C4-2B (cell line): ENCODE results near the gene OSBPL6.

Experiments
- H3K27ac ChIP-seq: fragments of 450-650 bp; 2 replicates; pipeline ENCODE4 v1.5.1; 2017
- ZFX ChIP-seq: fragments of 450-650 bp; IDR thresholded peaks from 2 replicates; pipeline ENCODE4 v1.6.1; 2017
- TF ChIP-seq, protein P1 (sequence below): fragments of 450-650 bp; conservative IDR thresholded peaks from 2 replicates; pipeline ENCODE4 v1.5.1; 2017; ENCODE audit warnings: mild to moderate bottlenecking

OSBPL6 gene

DNA sequence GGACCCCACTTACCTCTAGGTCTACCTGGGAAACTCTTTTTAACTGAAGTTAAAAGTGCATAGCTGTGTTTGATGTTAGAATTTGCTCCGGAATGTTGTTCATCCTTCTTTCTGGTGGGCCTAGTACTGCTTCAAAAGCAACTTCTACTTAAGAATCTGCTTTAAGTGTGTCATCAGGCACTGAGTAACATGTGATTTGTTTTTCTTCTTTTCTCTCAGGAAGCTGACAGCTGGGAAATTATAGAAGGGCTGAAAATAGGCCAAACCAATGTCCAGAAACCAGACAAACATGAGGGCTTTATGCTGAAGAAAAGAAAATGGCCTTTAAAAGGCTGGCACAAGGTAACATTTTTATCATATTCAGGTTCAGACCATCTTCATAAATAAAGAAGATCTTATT lies 133.7 kb downstream of the OSBPL6 start:
- TF ChIP-seq ZFX: no peak
- TF ChIP-seq, protein P1, sequence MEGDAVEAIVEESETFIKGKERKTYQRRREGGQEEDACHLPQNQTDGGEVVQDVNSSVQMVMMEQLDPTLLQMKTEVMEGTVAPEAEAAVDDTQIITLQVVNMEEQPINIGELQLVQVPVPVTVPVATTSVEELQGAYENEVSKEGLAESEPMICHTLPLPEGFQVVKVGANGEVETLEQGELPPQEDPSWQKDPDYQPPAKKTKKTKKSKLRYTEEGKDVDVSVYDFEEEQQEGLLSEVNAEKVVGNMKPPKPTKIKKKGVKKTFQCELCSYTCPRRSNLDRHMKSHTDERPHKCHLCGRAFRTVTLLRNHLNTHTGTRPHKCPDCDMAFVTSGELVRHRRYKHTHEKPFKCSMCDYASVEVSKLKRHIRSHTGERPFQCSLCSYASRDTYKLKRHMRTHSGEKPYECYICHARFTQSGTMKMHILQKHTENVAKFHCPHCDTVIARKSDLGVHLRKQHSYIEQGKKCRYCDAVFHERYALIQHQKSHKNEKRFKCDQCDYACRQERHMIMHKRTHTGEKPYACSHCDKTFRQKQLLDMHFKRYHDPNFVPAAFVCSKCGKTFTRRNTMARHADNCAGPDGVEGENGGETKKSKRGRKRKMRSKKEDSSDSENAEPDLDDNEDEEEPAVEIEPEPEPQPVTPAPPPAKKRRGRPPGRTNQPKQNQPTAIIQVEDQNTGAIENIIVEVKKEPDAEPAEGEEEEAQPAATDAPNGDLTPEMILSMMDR: no peak
- no peak overlapping the region for H3K27ac ChIP-seq

DNA sequence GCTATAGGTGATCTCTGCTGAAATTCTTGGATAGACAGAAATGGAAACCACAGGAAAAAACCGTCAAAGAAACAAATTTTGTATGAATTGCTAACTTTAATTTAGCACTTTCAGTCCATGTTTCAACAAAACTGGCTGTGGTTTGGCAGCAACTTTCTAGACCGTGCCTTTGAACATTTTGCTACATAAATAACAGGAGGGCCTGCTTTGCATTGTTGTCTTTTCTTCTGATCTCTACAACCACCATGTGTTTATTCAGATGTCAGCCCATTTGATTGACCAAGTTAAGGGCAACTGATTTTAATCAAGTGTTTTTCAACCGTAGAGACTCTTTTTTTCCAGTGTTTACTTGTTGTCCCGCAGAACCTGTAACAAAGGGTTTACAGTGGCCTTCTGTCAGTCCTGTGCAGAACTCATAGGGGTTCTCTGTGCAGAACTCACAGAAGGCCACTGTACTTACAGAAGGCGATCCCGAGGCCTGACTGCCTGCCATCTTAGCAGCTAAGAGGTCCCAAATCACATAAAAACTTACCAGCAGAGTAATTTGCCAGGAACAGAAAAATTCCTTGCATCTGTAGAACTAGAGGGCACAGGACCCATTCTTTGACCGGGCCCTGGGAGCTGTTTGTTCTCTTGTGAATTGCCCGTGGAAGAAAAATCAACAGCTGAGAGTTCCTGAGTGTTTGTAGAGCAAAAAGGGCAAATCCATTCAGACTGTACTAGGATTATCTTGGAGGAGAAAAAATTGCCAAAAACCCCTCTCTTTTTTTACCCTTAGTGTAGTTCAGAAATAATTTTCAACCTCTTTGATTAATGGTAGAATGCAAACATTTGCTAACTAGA lies 136.1 kb downstream of the OSBPL6 start:
- no peak overlapping the region for H3K27ac ChIP-seq
- TF ChIP-seq, protein P1: no peak

DNA sequence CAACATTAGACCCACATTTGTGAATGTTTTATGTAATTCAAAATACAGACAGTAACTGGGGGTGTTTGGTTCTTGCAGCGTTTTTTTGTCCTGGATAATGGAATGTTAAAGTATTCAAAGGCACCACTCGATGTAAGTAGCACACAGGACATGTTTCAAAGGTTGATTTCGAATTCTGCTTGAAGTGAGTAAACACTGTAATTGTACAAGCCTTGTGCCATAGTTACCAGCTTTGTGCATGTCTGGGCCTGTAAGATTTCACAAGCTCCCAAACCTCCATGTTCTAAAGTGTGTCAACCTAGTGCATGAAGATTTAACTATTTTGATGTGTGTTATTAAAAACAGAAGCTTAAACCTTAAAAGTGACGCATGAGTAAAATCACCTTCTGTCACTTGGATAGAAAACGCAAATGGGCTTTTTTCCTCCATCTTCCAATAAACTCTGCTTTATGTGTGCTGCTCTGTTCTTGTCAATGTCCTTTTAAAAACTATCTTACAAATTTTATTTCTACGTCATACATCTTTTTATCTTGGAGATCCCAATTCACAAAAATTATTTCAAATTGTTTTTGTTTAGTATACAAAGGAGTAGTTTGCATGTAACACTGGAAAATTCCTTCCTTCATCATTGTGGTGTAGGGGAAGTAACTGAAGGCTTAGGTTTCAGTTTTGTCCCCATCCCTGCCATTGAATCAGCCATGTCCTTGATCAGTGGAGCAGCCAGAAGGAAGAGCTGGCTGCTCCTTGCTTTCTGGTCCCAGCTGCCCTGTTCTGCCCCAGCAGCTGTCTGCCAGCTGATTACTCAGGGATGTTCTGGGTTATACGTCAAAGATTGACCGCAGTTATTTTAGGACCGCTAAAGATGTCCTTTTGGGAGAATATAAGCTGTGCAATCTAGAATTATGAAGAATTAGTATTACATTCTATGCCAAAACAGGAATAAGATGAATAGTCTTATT lies 137.4 kb downstream of the OSBPL6 start:
- TF ChIP-seq, protein P1: no peak
- TF ChIP-seq ZFX: no peak
- H3K27ac ChIP-seq: no peak overlapping the region

DNA sequence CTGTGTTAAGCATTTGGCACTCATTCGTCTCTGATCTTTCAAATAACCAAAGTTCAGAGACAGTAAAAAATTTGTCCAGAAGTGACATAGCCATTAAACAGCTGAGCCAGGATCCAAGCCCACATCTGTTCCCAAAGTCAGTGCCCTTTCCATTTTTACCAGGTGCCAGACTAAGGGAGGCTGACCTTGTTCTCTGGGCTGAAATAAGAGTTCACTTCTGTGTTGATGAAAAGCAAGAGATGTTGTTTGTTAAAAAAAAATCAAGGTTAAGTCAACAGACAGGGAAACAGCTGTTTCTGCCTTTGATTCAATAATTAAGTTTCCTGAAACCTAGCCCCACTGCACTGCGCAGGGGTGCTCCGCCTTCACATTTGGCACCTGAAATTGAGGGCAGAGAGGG lies 139.5 kb downstream of the OSBPL6 start:
- H3K27ac ChIP-seq: no peak overlapping the region
- no peak for TF ChIP-seq ZFX
- TF ChIP-seq, protein P1: no peak

DNA sequence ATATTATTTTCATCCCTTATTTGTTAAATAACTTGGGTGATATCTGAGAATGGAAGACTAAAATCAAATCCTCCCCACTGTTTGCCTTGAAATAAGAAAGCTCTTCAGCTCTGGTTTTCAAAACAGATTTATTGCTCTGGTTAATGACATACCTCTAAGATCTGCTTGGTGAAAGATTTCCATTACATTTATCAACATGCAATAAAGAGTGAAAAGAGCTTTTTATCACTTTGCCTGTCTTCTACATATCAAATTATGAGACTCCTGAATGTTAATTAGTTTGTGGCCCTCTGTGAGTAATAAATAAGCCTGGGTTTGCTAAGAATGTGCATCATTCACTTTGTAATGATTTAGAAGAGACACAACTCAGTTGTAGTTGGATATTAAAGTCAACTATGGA lies 140.9 kb downstream of the OSBPL6 start:
- TF ChIP-seq ZFX: no peak
- TF ChIP-seq, protein P1: no peak
- no peak overlapping the region for H3K27ac ChIP-seq

DNA sequence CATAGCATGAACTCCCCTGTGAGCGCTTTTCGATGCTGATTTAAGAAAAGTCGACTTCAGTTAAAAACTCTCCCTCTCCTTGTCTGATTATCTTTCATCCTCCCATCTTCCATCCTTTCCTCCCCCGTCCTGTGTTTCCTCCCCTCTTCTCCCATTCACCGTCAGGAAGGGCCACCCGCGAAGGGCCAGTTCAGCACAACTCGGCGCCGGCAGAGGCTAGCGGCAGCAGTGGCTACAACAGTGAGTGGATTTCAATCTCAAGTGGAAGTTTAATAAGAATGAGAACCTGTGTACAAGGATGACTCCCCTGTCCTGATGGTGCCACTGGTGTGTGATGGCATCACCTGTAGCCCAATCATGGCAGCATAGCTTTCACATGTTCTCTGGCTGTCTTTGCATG lies 149.8 kb downstream of the OSBPL6 start:
- H3K27ac ChIP-seq: no peak overlapping the region
- TF ChIP-seq ZFX: no peak
- TF ChIP-seq, protein P1: no peak

DNA sequence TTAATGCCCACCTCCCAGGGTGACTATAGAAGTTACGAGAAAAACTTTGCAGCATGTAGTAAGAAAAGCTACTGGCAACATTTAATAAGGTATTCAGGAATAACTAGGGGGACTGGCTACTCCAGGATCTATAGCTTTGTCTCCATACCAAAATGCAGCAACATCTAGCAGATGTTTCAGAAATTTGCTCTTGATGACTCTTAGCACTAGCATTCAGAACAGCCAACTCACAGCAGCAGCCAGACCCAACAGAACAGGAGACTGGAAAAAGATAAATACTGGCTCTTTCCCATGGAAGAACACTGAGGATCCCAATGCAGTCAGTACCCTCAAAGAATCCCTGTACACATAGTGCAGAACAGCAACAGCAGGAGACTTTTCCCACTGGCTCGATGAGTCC lies 151.6 kb downstream of the OSBPL6 start:
- H3K27ac ChIP-seq: no peak overlapping the region
- TF ChIP-seq, protein P1: no peak
- TF ChIP-seq ZFX: no peak
